Renal cortical epithelial cell (primary cell): ENCODE data around the gene GPR148. TPM values are rescaled to one million over a fixed set of nuclear protein-coding genes. Genes with fewer than 3 reads are reported as not detected.
A peak's percentile ranks its signal among the peaks of the same experiment; 100 is the strongest.
"Not testable (repeated sequence)": the region's sequence is repeated elsewhere in the genome, so short reads cannot be mapped to it uniquely, and the experiment has no call there.

Experiments
- DNase-seq: peaks from one replicate; pipeline ENCODE4 v3.0.0-alpha.2; 2011; ENCODE audit warnings: low read depth
- total RNA-seq: library from RNA; depleted of rRNA; stranded (reverse); fragments of >200 nt; gene quantifications from 2 replicates; pipeline ENCODE4 v1.2.3, GENCODE V29; 2014

Gene GPR148
- total RNA-seq = 0.05 TPM in 1 of 2 replicates, not detected in the other

DNA sequence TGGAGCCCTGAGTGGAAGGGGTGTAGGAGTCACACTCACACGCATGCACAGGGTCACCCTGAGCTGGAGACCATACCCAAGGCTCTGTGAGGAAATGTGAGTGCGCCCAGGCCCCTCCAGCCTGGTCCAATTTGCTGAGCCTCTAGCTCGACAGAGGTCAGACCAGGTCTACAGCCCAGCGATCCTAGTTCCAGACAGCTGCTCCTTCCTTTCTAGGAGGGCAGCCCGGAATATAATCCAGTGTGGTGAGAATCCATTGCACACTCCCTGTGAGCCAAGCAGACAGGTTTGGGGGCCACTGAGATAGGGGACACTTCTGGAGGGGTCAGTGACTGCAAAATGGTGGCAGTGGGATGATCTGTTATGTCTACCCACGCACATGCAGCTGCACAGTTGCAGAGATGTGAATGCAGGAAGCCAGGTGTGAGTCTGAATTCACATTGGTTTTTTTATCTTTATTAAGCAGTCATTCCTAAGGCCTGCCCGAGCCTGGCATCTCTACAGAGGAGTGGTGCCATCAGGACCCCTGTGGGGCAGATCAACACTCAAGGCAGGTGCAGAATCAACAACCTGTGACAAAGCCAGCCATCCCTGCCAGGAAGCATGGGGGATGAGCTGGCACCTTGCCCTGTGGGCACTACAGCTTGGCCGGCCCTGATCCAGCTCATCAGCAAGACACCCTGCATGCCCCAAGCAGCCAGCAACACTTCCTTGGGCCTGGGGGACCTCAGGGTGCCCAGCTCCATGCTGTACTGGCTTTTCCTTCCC, at the start of gene GPR148:
GPR148 (plus strand) TSS at position 522 of the 768 bp plus-strand sequence; CDS start at position 604, 82 bp downstream.
- DNase-seq = no peak

DNA sequence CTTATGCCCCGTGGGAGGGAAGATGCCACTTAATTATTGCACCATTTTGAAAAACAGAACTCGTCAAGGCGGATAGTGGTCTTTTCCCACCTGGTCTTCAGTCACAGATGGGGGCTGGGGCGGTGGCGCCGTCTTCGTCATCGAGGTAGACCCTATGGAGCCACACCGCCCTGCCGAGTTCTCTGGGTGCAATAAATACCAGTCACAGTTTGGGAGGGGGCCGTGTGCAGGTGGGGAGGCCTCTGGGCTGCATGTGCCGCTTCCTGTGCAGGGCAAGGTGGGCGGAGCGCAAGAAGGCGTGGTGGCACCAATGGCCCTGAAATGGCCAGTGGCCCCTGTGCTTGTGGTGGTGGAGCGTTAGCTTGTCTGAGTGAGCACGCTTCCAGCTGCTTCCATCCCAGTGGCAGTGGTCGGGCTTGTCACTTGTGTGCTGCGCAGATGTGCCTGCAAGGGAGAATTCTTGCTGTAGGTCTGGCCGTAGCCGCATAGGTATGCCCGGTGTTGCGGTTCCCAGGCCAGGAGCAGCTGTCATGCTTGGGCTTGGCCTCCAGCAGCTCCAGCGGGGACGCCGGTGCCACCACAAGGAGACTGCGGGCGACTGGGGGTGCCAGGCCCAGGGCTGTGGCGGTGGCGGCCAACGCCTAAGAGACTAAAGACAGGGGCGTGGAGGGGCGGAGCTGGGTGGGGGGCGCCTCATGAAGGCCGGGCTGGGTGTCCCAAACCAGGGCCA, 36.7 kb upstream of the GPR148 start:
- not testable (repeated sequence) for DNase-seq

DNA sequence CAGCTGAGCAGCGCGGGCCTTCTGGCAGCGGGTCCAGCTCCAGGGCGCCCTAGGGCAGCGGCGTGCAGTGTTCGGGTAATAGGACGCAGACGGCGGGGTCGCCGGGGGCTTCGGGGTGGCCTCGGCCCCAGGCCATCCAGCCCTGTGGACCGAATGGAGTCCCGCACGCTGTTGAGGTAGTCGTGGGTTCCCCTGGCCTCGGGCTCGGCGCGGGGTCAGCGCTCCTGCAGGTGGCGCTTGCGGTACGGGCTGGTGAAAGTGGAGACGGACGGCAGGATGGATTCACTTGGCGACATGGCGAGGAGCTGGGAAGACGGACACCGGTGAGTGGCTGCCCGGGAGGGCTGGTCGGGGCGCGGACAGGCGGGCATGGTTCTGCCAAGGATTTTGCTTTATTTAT, 35.4 kb upstream of the GPR148 start:
- not testable (repeated sequence) for DNase-seq

GRCh38 chr2:130703250-130703649, 25.6 kb upstream of the GPR148 start:
- DNase-seq = not testable (repeated sequence)

DNA sequence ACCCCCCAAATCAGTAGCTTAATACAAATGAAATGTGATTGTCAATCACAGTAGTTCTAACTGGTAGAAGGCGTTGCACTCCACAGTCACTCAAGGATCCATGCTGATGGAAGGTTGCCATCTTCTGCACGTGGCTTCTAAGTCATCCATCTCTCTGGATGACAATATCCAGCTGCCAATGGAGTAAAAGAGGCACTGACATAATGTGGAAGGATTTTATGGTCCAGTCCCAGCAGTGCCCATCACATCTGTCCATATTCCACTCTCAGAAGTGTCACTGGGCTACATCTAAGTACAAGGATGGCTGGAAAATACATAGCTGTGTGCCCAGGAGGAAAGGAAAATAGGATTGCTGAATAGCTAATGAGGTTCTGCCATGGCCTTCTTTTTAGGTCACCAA, 14.1 kb upstream of the GPR148 start:
- not testable (repeated sequence) for DNase-seq

DNA sequence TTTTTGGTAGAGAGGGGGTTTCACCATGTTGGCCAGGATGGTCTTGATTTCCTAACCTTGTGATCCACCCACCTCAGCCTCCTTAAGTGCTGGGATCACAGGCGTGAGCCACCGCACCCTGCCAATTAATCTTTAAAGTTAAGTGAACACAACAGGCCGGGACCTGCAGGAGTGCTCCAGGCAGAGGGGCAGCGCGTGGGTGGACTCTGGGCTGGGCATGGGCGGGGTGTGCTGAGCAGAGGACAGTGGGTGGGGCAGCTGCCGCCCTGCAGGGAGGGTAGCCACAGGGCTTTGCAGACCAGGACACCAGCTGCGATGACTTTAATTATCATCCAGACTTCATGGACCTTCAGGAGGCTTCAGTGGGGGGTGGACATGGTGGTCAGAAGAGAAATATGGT, 8.8 kb upstream of the GPR148 start:
- no peak for DNase-seq

- DNase-seq = no peak
These were observed 8.3 kb upstream of the GPR148 start for GRCh38 chr2:130720528-130720927.

DNA sequence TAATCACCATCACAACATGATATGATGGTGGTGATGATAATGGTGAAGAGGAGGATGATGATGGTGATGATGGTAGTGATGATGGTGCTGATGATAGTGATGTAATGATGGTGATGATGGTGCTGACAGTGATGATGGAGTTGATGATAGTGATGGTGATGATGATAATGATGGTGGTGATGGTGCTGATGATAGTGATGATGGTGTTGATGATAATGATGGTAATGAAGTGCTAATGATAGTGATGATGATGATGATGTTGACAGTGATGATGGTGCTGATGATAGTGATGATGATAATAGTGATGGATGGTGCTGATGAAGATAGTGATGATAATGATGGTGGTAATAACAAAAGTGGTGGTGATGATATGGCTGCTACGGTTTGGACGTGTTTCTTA, 4.4 kb upstream of the GPR148 start:
- DNase-seq = no peak

GRCh38 chr2:130726614-130727180, 2.2 kb upstream of the GPR148 start:
- DNase-seq = no peak

DNA sequence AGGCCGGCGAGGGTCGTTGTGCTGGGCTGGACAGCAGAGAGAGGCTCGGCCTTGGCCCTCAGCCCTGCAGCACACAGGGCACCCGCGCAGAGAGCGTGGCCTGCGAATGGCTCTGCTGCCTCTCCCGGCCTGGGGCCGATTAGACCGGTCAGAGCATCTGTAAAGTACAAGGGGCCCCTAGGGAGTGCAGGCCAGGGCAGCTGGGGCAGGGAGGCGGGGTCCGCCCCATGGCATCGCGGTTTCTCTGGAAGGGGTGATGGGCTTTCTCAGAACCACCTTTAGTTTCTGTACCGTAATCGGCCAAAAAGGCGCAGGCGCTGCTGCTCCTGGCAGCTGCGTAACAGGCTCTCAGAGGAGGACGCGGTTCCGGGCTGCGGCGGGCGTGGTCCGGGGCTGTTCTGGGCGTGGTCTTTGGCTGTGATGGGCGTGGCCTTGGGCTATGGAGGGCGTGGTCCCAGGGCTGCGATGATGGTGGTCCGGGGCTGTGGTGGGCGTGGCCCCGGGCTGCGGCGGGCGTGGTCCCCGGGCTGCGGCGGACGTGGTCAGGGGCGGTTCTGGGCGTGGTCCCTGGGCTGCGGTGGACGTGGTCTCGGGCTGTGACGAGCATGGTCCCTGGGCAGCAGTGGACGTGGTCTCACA, 1.5 kb upstream of the GPR148 start:
- peak; percentile 15 for DNase-seq

DNA sequence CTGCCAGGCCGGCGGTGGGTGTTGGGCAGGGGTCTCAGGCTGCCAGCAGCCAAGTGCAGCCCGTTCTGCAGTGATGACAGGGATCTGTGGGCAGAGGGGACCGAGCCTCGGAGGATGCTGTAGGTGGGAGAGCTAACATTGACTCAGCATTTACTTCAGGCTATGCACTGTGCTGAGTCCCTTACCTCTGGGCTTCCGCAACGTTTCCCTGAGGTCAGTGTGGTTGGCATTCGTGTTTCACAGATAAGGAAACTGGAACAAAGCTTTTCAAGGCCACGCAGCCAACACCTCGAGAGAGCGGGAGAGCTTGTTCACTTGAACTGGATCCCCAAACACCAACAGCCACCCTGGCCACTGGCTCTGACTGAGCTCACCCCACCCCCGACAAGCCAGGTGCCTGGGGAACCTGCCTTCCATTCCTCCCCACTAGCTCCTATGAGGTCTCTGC, 839 bp upstream of the GPR148 start:
- no peak for DNase-seq

DNA sequence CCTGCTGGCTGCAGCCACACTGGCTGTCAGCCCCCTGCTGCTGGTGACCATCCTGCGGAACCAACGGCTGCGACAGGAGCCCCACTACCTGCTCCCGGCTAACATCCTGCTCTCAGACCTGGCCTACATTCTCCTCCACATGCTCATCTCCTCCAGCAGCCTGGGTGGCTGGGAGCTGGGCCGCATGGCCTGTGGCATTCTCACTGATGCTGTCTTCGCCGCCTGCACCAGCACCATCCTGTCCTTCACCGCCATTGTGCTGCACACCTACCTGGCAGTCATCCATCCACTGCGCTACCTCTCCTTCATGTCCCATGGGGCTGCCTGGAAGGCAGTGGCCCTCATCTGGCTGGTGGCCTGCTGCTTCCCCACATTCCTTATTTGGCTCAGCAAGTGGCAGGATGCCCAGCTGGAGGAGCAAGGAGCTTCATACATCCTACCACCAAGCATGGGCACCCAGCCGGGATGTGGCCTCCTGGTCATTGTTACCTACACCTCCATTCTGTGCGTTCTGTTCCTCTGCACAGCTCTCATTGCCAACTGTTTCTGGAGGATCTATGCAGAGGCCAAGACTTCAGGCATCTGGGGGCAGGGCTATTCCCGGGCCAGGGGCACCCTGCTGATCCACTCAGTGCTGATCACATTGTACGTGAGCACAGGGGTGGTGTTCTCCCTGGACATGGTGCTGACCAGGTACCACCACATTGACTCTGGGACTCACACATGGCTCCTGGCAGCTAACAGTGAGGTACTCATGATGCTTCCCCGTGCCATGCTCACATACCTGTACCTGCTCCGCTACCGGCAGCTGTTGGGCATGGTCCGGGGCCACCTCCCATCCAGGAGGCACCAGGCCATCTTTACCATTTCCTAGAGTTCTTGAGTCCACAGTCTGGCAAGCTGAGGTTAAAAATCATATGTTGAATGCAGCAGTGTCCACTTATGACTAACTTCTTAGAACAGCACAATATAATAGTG, 741 bp downstream of the GPR148 start:
- DNase-seq = no peak

- DNase-seq = not testable (repeated sequence)
These were observed 3.4 kb downstream of the GPR148 start for GRCh38 chr2:130732257-130732656.

DNA sequence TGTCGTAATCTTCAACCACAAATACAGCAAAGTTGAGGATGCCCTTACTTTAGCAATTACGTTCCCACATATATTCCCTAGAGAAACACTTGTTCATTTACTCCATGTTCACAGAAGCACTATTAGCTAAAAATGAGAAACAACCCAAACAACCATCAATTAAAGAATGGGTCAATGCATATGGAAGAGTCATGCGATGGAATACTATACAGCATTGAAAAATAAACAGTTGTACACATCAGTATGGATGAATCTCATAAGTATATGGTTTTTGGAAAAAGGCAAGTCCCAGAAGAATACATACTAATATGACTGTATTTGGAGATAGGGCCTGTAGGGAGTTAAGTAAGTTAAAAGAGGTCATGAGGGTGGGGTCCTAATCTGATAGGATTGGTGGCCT, 6.3 kb downstream of the GPR148 start:
- DNase-seq = no peak

- no peak for DNase-seq
These were observed 7.6 kb downstream of the GPR148 start for GRCh38 chr2:130736487-130736886.

DNA sequence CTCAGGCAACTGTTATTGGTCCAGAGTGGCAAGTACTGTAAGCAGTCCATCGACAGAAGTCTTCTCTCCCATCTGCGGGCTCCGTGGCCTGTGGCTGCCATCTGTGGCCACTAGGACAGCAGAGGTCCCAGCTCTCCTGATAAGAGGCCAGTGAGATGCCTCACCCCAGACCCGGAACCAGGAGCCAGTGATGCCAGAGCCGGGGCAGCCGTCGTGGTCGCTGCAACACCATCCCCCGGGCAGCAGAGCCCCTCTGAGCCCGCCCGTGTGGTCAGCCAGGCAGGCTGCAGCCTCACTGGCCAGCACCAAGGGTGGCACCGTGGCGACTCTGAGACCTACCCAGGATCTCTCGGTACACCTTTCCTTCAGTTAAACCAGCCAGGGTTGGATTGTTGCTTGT, 8.7 kb downstream of the GPR148 start:
- no peak for DNase-seq

GRCh38 chr2:130740671-130741070, 11.8 kb downstream of the GPR148 start:
- no peak for DNase-seq

GRCh38 chr2:130743278-130743677, 14.4 kb downstream of the GPR148 start:
- no peak for DNase-seq

GRCh38 chr2:130744287-130745117, 15.6 kb downstream of the GPR148 start:
- DNase-seq = no peak

- no peak for DNase-seq
These were observed 20.2 kb downstream of the GPR148 start for GRCh38 chr2:130749078-130749477.
